Adrenal gland (tissue), 5 donors: ENCODE data around the gene KLHL29.

Source experiments
- CTCF ChIP-seq, 6 experiments: fragments of 450-650 bp in 4 of 6; fragments of 200-600 bp in 2 of 6; sonication (generic) in 1 of 6; IDR thresholded peaks; 1 replicate in 5 of 6; 2 replicates in 1 of 6; pipeline versions ENCODE4 v1.5.1 to v1.8.0; 2016 to 2021; ENCODE audit warnings: antibody characterized with exemption in 6 of 6, mild to moderate bottlenecking in 2 of 6, moderate library complexity in 1 of 6
- POLR2A ChIP-seq, 2 donors: fragments of 450-650 bp; IDR thresholded peaks; one replicate each; pipeline ENCODE4 v1.6.1; 2017; ENCODE audit warnings: antibody characterized with exemption in 2 of 2, mild to moderate bottlenecking in 2 of 2, moderate library complexity in 1 of 2
- donor health status: DM: no; HTN: no; CAD: no.

- no peak for TF ChIP-seq CTCF (IDR thresholded peaks at IDR 0.05)
- no peak for TF ChIP-seq POLR2A (IDR thresholded peaks at IDR 0.05)
Measured at GRCh38 chr2:23633966-23634365, 249.0 kb downstream of the KLHL29 start.
